Stomach smooth muscle (tissue), 2 donors: ENCODE measurements around the gene SLC25A33.

Experiments used
- H3K27ac ChIP-seq: one replicate; pipeline ENCODE4 v1.7.0; 2013; ENCODE audit warnings: mild to moderate bottlenecking, low read length, inconsistent platforms
- H3K27me3 ChIP-seq, 2 donors: one replicate each; pipeline ENCODE4 v1.7.0; 2013; ENCODE audit warnings: low read length in 2 of 2; ENCODE audit not compliant: insufficient read depth in 2 of 2, control insufficient read depth in 1 of 2
- H3K36me3 ChIP-seq, 2 donors: one replicate each; pipeline ENCODE4 v1.7.0; 2013; ENCODE audit warnings: low read length in 2 of 2; ENCODE audit not compliant: control insufficient read depth in 2 of 2, insufficient read depth in 2 of 2
- H3K4me1 ChIP-seq: one replicate; pipeline ENCODE4 v1.7.0; 2013; ENCODE audit warnings: low read length; ENCODE audit not compliant: control insufficient read depth, insufficient read depth
- H3K4me3 ChIP-seq, 2 donors: one replicate each; pipeline ENCODE4 v1.7.0; 2013; ENCODE audit warnings: low read length in 2 of 2
- H3K9ac ChIP-seq, 2 donors: one replicate each; pipeline ENCODE4 v1.7.0; 2013; ENCODE audit warnings: low read length in 2 of 2, mild to moderate bottlenecking in 1 of 2
- H3K9me3 ChIP-seq, 2 donors: one replicate each; pipeline ENCODE4 v1.7.0; 2013; ENCODE audit warnings: low read length in 2 of 2; ENCODE audit not compliant: control insufficient read depth in 2 of 2
- donor health status: healthy.
- donor health status: Pancreatic carcinoma.

The SLC25A33 gene

GRCh38 chr1:9602794-9603167 lies 63.5 kb downstream of the SLC25A33 start:
- H3K9ac ChIP-seq = no peak overlapping the region
- no peak overlapping the region for H3K4me3 ChIP-seq
- peaks cover 12 to 22% of the 10 kb centered on the region in 2 donors for H3K36me3 ChIP-seq
- no peaks in the 10 kb centered on the region for H3K9me3 ChIP-seq
- no peaks in the 10 kb centered on the region for H3K27me3 ChIP-seq
- no peaks in the 10 kb centered on the region for H3K4me1 ChIP-seq
- no peak overlapping the region for H3K27ac ChIP-seq

GRCh38 chr1:9603307-9603706 lies 64.0 kb downstream of the SLC25A33 start:
- Histone ChIP-seq H3K9me3 (no peaks in the 10 kb centered on the region), H3K4me3 (no peak overlapping the region), H3K9ac (no peak overlapping the region), H3K27me3 (no peaks in the 10 kb centered on the region), H3K4me1 (no peaks in the 10 kb centered on the region), H3K27ac (no peak overlapping the region), H3K36me3 (peaks cover 12 to 18% of the 10 kb centered on the region in 2 donors)

GRCh38 chr1:9603766-9604753 lies 64.8 kb downstream of the SLC25A33 start:
- no peaks in the 10 kb centered on the region for H3K27me3 ChIP-seq

GRCh38 chr1:9604836-9605235 lies 65.6 kb downstream of the SLC25A33 start:
- Histone ChIP-seq H3K27ac (no peak overlapping the region), H3K27me3 (no peaks in the 10 kb centered on the region), H3K9ac (no peak overlapping the region), H3K9me3 (no peaks in the 10 kb centered on the region), H3K36me3 (peaks cover 20 to 24% of the 10 kb centered on the region in 2 donors), H3K4me1 (no peaks in the 10 kb centered on the region), H3K4me3 (no peak overlapping the region)

More at GRCh38 chr1:9603766-9604753, 64.8 kb downstream of the SLC25A33 start:
- Histone ChIP-seq H3K9ac (no peak overlapping the region), H3K36me3 (peaks cover 14 to 18% of the 10 kb centered on the region in 2 donors), H3K27ac (no peak overlapping the region), H3K4me1 (no peaks in the 10 kb centered on the region), H3K9me3 (no peaks in the 10 kb centered on the region), H3K4me3 (no peak overlapping the region)

- peaks cover 22% of the 10 kb centered on the region in 2 donors for H3K36me3 ChIP-seq
- no peak overlapping the region for H3K9ac ChIP-seq
- H3K9me3 ChIP-seq = no peaks in the 10 kb centered on the region
- H3K4me3 ChIP-seq = no peak overlapping the region
- H3K27ac ChIP-seq = no peak overlapping the region
- H3K4me1 ChIP-seq = no peaks in the 10 kb centered on the region
- H3K27me3 ChIP-seq = no peaks in the 10 kb centered on the region
These were observed 66.7 kb downstream of the SLC25A33 start for GRCh38 chr1:9605946-9606455.

- Histone ChIP-seq H3K4me3 (no peak overlapping the region), H3K27ac (no peak overlapping the region), H3K36me3 (peaks cover 17 to 20% of the 10 kb centered on the region in 2 donors), H3K9me3 (no peaks in the 10 kb centered on the region), H3K4me1 (no peaks in the 10 kb centered on the region), H3K9ac (no peak overlapping the region), H3K27me3 (no peaks in the 10 kb centered on the region)
These were observed 67.2 kb downstream of the SLC25A33 start for GRCh38 chr1:9606458-9606857.

- Histone ChIP-seq H3K27ac (no peak overlapping the region), H3K36me3 (peaks cover 17 to 22% of the 10 kb centered on the region in 2 donors), H3K9me3 (no peaks in the 10 kb centered on the region), H3K4me3 (no peak overlapping the region), H3K9ac (no peak overlapping the region), H3K27me3 (no peaks in the 10 kb centered on the region), H3K4me1 (no peaks in the 10 kb centered on the region)
These were observed 67.7 kb downstream of the SLC25A33 start for GRCh38 chr1:9606948-9607347.

- Histone ChIP-seq H3K27ac (no peak overlapping the region), H3K4me3 (no peak overlapping the region), H3K9me3 (no peaks in the 10 kb centered on the region), H3K9ac (no peak overlapping the region), H3K4me1 (no peaks in the 10 kb centered on the region), H3K36me3 (peaks cover 17 to 22% of the 10 kb centered on the region in 2 donors), H3K27me3 (no peaks in the 10 kb centered on the region)
These were observed 68.1 kb downstream of the SLC25A33 start for GRCh38 chr1:9607352-9607751.

- Histone ChIP-seq H3K4me3 (no peak overlapping the region), H3K36me3 (peaks cover 10 to 18% of the 10 kb centered on the region in 2 donors), H3K9me3 (no peaks in the 10 kb centered on the region), H3K27me3 (no peaks in the 10 kb centered on the region), H3K4me1 (no peaks in the 10 kb centered on the region), H3K9ac (no peak overlapping the region), H3K27ac (no peak overlapping the region)
These were observed 70.7 kb downstream of the SLC25A33 start for GRCh38 chr1:9609998-9610397.

- H3K9ac ChIP-seq = no peak overlapping the region
- no peak overlapping the region for H3K27ac ChIP-seq
- H3K9me3 ChIP-seq = no peaks in the 10 kb centered on the region
- H3K4me1 ChIP-seq = no peaks in the 10 kb centered on the region
- no peaks in the 10 kb centered on the region for H3K27me3 ChIP-seq
- H3K36me3 ChIP-seq = peaks cover 10 to 18% of the 10 kb centered on the region in 2 donors
- no peak overlapping the region for H3K4me3 ChIP-seq
These were observed 71.3 kb downstream of the SLC25A33 start for GRCh38 chr1:9610548-9610947.

- H3K4me3 ChIP-seq = no peak overlapping the region
- H3K36me3 ChIP-seq = peaks cover 10 to 18% of the 10 kb centered on the region in 2 donors
- H3K27ac ChIP-seq = no peak overlapping the region
- no peaks in the 10 kb centered on the region for H3K4me1 ChIP-seq
- H3K27me3 ChIP-seq = no peaks in the 10 kb centered on the region
- H3K9ac ChIP-seq = no peak overlapping the region
- no peaks in the 10 kb centered on the region for H3K9me3 ChIP-seq
These were observed 72.5 kb downstream of the SLC25A33 start for GRCh38 chr1:9611716-9612115.
